ENCODE measurements around the gene PARM1. TPM values are rescaled to one million over a fixed set of nuclear protein-coding genes. Genes with fewer than 3 reads are reported as not detected.

PARM1 gene
- total and polyA plus RNA-seq, 2 experiments from 2014 or later, result 4.9 to 10.4 TPM

DNA sequence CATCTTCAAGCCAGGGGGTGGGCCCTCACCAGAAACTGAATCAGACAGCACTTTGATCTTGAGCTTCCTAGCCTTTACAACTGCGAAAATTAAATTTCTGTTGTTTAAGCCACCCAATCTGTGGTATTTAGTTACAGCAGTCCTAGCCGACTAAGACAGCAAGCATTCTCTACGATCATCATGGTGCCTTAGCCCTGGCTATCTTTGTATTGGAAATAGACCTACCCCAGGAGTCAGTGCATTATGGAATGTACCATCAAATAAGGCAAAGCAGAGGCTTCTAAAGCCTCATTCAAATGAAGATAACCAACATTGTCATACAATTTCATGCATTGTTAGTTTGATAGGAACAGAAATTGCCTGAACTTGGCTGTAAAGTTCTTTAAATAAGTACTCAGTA is 75.0 kb downstream of the PARM1 start:
- no peak overlapping the region for H2AFZ ChIP-seq
- no peaks in the 10 kb centered on the region for H3K36me3 ChIP-seq (ENCODE audit: insufficient read depth)
- Mint-ChIP-seq H3K4me1 (peaks cover 14% of the 10 kb centered on the region), H3K4me3 (no peak overlapping the region), H3K27ac (no peak overlapping the region), H3K27me3 (ENCODE audit: insufficient read depth, low read depth, poor library complexity) (peaks cover 3% of the 10 kb centered on the region), H3K9me3 (peaks cover 20% of the 10 kb centered on the region), H3K36me3 (ENCODE audit: low read depth) (peaks cover 26% of the 10 kb centered on the region)
- no peaks in the 10 kb centered on the region for H3K27me3 ChIP-seq (ENCODE audit: insufficient read depth)
- TF ChIP-seq NANOG (IDR thresholded peaks at IDR 0.05; ENCODE audit: borderline replicate concordance) (peak; percentile 2; the same call in 1 of the 2 replicates), CREB1 (CRISPR knock-in tag; IDR thresholded peaks at IDR 0.05; ENCODE audit: low read depth) (no peak)
- H4K20me1 ChIP-seq (replicated peaks; ENCODE audit: insufficient read depth), result no peaks in the 10 kb centered on the region
- H3K79me2 ChIP-seq (replicated peaks; ENCODE audit: insufficient read depth), result no peaks in the 10 kb centered on the region
- 0 out of 2 replicates have a peak, but pooled peaks cover 17% of the 10 kb centered on the region for H3K4me1 ChIP-seq (ENCODE audit: insufficient read depth)
- peak overlapping the region; percentile 45; the same call in 1 of the 2 replicates for H3K27ac ChIP-seq (ENCODE audit: low read depth)
- H3K9me2 ChIP-seq (ENCODE audit: insufficient read depth), result peaks cover 6% of the 10 kb centered on the region
- DNase-seq (ENCODE audit: low spot score) (peak; percentile 8), ATAC-seq (peak; percentile 77)
- peak overlapping the region; percentile 6; the same call in 1 of the 2 replicates for H3K4me2 ChIP-seq
- H3F3A ChIP-seq (replicated peaks; ENCODE audit: low read depth), result no peaks in the 10 kb centered on the region
- H3K4me3 ChIP-seq, result no peak overlapping the region

- H3K79me2 ChIP-seq (replicated peaks; ENCODE audit: insufficient read depth), result no peaks in the 10 kb centered on the region
- H3K9me3 Mint-ChIP-seq, result peaks cover 20% of the 10 kb centered on the region
- H3F3A ChIP-seq (replicated peaks; ENCODE audit: low read depth), result no peaks in the 10 kb centered on the region
- no peak overlapping the region for H3K4me2 ChIP-seq
- no peaks in the 10 kb centered on the region for H4K20me1 ChIP-seq (replicated peaks; ENCODE audit: insufficient read depth)
- DNase-seq (ENCODE audit: low spot score), result no peak
- no peak overlapping the region for H3K27ac Mint-ChIP-seq
- no peak overlapping the region for H3K4me3 Mint-ChIP-seq
- peaks cover 27% of the 10 kb centered on the region for H3K36me3 Mint-ChIP-seq (ENCODE audit: low read depth)
- H3K27me3 Mint-ChIP-seq (ENCODE audit: insufficient read depth, low read depth, poor library complexity), result peaks cover 4% of the 10 kb centered on the region
- H3K27ac ChIP-seq (ENCODE audit: low read depth), result no peak overlapping the region
- ATAC-seq, result no peak
- no peak overlapping the region for H2AFZ ChIP-seq
- H3K4me3 ChIP-seq, result no peak overlapping the region
- 0 out of 2 replicates have a peak, but pooled peaks cover 14% of the 10 kb centered on the region for H3K4me1 ChIP-seq (ENCODE audit: insufficient read depth)
- H3K9me2 ChIP-seq (ENCODE audit: insufficient read depth), result peaks cover 5% of the 10 kb centered on the region; the same call in 1 of the 2 replicates
- peaks cover 12% of the 10 kb centered on the region for H3K4me1 Mint-ChIP-seq
- no peaks in the 10 kb centered on the region for H3K27me3 ChIP-seq (ENCODE audit: insufficient read depth)
- no peaks in the 10 kb centered on the region for H3K36me3 ChIP-seq (ENCODE audit: insufficient read depth)
- TF ChIP-seq, protein P1, sequence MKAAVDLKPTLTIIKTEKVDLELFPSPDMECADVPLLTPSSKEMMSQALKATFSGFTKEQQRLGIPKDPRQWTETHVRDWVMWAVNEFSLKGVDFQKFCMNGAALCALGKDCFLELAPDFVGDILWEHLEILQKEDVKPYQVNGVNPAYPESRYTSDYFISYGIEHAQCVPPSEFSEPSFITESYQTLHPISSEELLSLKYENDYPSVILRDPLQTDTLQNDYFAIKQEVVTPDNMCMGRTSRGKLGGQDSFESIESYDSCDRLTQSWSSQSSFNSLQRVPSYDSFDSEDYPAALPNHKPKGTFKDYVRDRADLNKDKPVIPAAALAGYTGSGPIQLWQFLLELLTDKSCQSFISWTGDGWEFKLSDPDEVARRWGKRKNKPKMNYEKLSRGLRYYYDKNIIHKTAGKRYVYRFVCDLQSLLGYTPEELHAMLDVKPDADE (IDR thresholded peaks at IDR 0.05), result no peak
- TF ChIP-seq EZH2phosphoT487 (IDR thresholded peaks at IDR 0.05; ENCODE audit: unreplicated experiment) (no peak), CREB1 (CRISPR knock-in tag; IDR thresholded peaks at IDR 0.05; ENCODE audit: low read depth) (no peak), REST (IDR thresholded peaks at IDR 0.05; ENCODE audit: unreplicated experiment) (no peak), NANOG (IDR thresholded peaks at IDR 0.05; ENCODE audit: borderline replicate concordance) (no peak), ZNF331 (CRISPR knock-in tag; IDR thresholded peaks at IDR 0.05; ENCODE audit: low read depth) (no peak), EZH2 (IDR thresholded peaks at IDR 0.05; ENCODE audit: low read depth, unreplicated experiment) (no peak), STAT1 (IDR thresholded peaks at IDR 0.05; ENCODE audit: unreplicated experiment) (no peak), JUNB (IDR thresholded peaks at IDR 0.05; ENCODE audit: unreplicated experiment) (no peak), ZNF114 (CRISPR knock-in tag; IDR thresholded peaks at IDR 0.05) (no peak), POLR2AphosphoS5 (IDR thresholded peaks at IDR 0.05; ENCODE audit: low read depth) (no peak)
- TF ChIP-seq, protein P2, sequence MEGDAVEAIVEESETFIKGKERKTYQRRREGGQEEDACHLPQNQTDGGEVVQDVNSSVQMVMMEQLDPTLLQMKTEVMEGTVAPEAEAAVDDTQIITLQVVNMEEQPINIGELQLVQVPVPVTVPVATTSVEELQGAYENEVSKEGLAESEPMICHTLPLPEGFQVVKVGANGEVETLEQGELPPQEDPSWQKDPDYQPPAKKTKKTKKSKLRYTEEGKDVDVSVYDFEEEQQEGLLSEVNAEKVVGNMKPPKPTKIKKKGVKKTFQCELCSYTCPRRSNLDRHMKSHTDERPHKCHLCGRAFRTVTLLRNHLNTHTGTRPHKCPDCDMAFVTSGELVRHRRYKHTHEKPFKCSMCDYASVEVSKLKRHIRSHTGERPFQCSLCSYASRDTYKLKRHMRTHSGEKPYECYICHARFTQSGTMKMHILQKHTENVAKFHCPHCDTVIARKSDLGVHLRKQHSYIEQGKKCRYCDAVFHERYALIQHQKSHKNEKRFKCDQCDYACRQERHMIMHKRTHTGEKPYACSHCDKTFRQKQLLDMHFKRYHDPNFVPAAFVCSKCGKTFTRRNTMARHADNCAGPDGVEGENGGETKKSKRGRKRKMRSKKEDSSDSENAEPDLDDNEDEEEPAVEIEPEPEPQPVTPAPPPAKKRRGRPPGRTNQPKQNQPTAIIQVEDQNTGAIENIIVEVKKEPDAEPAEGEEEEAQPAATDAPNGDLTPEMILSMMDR (conservative IDR thresholded peaks at IDR 0.05; ENCODE audit: low read depth in 2 of 2), result no peak
Measured at GRCh38 chr4:75009138-75009537, 76.2 kb downstream of the PARM1 start.
